ENCODE measurements around the gene C12orf56.

DNA sequence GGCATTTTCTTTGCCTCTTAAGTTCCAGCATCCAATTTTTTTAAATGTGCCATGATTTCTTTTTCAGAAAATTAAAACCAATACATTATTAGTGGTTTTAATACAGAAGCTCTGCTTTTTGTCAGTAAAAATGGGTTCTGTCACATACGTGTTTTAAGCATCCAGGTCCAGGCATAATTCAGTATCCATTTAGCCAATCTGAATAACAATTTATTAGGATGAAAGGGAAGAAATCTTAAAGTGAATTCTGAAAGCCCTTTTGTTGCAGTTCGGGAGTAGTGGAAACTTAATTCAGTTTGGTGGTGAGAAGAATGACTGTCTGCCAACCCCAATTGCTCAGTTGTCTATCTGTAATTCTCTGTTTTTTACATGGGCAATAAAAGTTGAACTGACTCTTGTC, 20.9 kb upstream of the C12orf56 start:
- TF ChIP-seq, protein P1, sequence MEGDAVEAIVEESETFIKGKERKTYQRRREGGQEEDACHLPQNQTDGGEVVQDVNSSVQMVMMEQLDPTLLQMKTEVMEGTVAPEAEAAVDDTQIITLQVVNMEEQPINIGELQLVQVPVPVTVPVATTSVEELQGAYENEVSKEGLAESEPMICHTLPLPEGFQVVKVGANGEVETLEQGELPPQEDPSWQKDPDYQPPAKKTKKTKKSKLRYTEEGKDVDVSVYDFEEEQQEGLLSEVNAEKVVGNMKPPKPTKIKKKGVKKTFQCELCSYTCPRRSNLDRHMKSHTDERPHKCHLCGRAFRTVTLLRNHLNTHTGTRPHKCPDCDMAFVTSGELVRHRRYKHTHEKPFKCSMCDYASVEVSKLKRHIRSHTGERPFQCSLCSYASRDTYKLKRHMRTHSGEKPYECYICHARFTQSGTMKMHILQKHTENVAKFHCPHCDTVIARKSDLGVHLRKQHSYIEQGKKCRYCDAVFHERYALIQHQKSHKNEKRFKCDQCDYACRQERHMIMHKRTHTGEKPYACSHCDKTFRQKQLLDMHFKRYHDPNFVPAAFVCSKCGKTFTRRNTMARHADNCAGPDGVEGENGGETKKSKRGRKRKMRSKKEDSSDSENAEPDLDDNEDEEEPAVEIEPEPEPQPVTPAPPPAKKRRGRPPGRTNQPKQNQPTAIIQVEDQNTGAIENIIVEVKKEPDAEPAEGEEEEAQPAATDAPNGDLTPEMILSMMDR (IDR thresholded peaks at IDR 0.05), result no peak
- TF ChIP-seq POLR2A (IDR thresholded peaks at IDR 0.05), result no peak
